ENCODE data around the gene FRRS1.

The FRRS1 gene

DNA sequence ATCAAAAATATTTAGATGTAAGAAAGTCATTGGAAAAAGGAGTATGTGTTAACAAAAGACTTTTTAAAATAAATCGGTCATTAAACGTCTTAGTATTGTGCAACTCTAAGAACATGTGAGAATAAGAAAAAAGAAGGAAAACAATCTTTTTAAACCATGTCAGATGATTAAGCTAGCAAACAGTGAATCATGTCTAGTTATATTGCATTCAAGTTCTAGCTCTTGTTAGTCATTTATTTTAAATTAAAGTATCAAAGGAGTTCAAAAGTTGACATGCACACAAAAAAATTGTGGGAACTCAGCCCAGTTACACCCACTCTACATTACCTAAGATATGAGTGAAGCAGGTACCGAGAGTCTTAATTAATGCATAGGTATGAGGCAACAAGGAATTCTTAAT lies 9.8 kb downstream of the FRRS1 start:
- Histone ChIP-seq H3K36me3 (ENCODE audit: control insufficient read depth in 2 of 2, insufficient read depth in 1 of 2, low read length in 2 of 2) (no peaks in the 10 kb centered on the region), H3K4me3 (ENCODE audit: low read depth, low read length) (no peak overlapping the region), H3K4me1 (ENCODE audit: control insufficient read depth, insufficient read depth, low read length) (no peaks in the 10 kb centered on the region), H3K27ac (ENCODE audit: extremely low read depth, low read depth, low read length) (no peak overlapping the region), H3K9me3 (ENCODE audit: control insufficient read depth, insufficient read depth, low read depth, low read length) (no peaks in the 10 kb centered on the region)
- TF ChIP-seq ZNF138 (tag by site-specific recombination; IDR thresholded peaks at IDR 0.05; ENCODE audit: borderline replicate concordance) (no peak), PRDM1 (tag by site-specific recombination; IDR thresholded peaks at IDR 0.05) (no peak), ZNF473 (tag by site-specific recombination; IDR thresholded peaks at IDR 0.05) (no peak), ZNF623 (tag by site-specific recombination; IDR thresholded peaks at IDR 0.05) (no peak), ZNF433 (tag by site-specific recombination; IDR thresholded peaks at IDR 0.05; ENCODE audit: low read depth) (no peak), ZNF112 (tag by site-specific recombination; IDR thresholded peaks at IDR 0.05) (no peak), ZNF624 (tag by site-specific recombination; IDR thresholded peaks at IDR 0.05) (no peak), ZBTB48 (tag by site-specific recombination; IDR thresholded peaks at IDR 0.05) (no peak), ZNF114 (tag by site-specific recombination; IDR thresholded peaks at IDR 0.05) (no peak), ZFP3 (tag by site-specific recombination; IDR thresholded peaks at IDR 0.05; ENCODE audit: low read depth) (no peak), SP3 (tag by site-specific recombination; IDR thresholded peaks at IDR 0.05) (no peak), HOXD13 (CRISPR knock-in tag; IDR thresholded peaks at IDR 0.05; ENCODE audit: borderline replicate concordance) (no peak)
- TF ChIP-seq, protein P1, sequence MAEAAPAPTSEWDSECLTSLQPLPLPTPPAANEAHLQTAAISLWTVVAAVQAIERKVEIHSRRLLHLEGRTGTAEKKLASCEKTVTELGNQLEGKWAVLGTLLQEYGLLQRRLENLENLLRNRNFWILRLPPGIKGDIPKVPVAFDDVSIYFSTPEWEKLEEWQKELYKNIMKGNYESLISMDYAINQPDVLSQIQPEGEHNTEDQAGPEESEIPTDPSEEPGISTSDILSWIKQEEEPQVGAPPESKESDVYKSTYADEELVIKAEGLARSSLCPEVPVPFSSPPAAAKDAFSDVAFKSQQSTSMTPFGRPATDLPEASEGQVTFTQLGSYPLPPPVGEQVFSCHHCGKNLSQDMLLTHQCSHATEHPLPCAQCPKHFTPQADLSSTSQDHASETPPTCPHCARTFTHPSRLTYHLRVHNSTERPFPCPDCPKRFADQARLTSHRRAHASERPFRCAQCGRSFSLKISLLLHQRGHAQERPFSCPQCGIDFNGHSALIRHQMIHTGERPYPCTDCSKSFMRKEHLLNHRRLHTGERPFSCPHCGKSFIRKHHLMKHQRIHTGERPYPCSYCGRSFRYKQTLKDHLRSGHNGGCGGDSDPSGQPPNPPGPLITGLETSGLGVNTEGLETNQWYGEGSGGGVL (tag by site-specific recombination; IDR thresholded peaks at IDR 0.05): no peak
- TF ChIP-seq, protein P2, sequence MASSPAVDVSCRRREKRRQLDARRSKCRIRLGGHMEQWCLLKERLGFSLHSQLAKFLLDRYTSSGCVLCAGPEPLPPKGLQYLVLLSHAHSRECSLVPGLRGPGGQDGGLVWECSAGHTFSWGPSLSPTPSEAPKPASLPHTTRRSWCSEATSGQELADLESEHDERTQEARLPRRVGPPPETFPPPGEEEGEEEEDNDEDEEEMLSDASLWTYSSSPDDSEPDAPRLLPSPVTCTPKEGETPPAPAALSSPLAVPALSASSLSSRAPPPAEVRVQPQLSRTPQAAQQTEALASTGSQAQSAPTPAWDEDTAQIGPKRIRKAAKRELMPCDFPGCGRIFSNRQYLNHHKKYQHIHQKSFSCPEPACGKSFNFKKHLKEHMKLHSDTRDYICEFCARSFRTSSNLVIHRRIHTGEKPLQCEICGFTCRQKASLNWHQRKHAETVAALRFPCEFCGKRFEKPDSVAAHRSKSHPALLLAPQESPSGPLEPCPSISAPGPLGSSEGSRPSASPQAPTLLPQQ (tag by site-specific recombination; IDR thresholded peaks at IDR 0.05): no peak
- TF ChIP-seq, protein P3, sequence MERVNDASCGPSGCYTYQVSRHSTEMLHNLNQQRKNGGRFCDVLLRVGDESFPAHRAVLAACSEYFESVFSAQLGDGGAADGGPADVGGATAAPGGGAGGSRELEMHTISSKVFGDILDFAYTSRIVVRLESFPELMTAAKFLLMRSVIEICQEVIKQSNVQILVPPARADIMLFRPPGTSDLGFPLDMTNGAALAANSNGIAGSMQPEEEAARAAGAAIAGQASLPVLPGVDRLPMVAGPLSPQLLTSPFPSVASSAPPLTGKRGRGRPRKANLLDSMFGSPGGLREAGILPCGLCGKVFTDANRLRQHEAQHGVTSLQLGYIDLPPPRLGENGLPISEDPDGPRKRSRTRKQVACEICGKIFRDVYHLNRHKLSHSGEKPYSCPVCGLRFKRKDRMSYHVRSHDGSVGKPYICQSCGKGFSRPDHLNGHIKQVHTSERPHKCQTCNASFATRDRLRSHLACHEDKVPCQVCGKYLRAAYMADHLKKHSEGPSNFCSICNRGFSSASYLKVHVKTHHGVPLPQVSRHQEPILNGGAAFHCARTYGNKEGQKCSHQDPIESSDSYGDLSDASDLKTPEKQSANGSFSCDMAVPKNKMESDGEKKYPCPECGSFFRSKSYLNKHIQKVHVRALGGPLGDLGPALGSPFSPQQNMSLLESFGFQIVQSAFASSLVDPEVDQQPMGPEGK (tag by site-specific recombination; IDR thresholded peaks at IDR 0.05): no peak
- TF ChIP-seq, protein P4, sequence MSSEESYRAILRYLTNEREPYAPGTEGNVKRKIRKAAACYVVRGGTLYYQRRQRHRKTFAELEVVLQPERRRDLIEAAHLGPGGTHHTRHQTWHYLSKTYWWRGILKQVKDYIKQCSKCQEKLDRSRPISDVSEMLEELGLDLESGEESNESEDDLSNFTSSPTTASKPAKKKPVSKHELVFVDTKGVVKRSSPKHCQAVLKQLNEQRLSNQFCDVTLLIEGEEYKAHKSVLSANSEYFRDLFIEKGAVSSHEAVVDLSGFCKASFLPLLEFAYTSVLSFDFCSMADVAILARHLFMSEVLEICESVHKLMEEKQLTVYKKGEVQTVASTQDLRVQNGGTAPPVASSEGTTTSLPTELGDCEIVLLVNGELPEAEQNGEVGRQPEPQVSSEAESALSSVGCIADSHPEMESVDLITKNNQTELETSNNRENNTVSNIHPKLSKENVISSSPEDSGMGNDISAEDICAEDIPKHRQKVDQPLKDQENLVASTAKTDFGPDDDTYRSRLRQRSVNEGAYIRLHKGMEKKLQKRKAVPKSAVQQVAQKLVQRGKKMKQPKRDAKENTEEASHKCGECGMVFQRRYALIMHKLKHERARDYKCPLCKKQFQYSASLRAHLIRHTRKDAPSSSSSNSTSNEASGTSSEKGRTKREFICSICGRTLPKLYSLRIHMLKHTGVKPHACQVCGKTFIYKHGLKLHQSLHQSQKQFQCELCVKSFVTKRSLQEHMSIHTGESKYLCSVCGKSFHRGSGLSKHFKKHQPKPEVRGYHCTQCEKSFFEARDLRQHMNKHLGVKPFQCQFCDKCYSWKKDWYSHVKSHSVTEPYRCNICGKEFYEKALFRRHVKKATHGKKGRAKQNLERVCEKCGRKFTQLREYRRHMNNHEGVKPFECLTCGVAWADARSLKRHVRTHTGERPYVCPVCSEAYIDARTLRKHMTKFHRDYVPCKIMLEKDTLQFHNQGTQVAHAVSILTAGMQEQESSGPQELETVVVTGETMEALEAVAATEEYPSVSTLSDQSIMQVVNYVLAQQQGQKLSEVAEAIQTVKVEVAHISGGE (tag by site-specific recombination; conservative IDR thresholded peaks at IDR 0.05; ENCODE audit: low read depth): no peak
- TF ChIP-seq, protein P5, sequence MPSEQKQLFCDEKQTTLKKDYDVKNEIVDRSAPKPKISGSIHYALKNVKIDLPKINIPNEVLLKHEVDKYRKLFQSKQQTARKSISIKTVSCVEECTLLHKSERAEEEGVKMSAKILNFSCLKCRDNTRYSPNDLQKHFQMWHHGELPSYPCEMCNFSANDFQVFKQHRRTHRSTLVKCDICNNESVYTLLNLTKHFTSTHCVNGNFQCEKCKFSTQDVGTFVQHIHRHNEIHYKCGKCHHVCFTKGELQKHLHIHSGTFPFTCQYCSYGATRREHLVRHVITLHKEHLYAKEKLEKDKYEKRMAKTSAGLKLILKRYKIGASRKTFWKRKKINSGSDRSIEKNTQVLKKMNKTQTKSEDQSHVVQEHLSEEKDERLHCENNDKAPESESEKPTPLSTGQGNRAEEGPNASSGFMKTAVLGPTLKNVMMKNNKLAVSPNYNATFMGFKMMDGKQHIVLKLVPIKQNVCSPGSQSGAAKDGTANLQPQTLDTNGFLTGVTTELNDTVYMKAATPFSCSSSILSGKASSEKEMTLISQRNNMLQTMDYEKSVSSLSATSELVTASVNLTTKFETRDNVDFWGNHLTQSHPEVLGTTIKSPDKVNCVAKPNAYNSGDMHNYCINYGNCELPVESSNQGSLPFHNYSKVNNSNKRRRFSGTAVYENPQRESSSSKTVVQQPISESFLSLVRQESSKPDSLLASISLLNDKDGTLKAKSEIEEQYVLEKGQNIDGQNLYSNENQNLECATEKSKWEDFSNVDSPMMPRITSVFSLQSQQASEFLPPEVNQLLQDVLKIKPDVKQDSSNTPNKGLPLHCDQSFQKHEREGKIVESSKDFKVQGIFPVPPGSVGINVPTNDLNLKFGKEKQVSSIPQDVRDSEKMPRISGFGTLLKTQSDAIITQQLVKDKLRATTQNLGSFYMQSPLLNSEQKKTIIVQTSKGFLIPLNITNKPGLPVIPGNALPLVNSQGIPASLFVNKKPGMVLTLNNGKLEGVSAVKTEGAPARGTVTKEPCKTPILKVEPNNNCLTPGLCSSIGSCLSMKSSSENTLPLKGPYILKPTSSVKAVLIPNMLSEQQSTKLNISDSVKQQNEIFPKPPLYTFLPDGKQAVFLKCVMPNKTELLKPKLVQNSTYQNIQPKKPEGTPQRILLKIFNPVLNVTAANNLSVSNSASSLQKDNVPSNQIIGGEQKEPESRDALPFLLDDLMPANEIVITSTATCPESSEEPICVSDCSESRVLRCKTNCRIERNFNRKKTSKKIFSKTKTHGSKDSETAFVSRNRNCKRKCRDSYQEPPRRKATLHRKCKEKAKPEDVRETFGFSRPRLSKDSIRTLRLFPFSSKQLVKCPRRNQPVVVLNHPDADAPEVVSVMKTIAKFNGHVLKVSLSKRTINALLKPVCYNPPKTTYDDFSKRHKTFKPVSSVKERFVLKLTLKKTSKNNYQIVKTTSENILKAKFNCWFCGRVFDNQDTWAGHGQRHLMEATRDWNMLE (tag by site-specific recombination; conservative IDR thresholded peaks at IDR 0.05; ENCODE audit: low read depth): no peak
- TF ChIP-seq, protein P6, sequence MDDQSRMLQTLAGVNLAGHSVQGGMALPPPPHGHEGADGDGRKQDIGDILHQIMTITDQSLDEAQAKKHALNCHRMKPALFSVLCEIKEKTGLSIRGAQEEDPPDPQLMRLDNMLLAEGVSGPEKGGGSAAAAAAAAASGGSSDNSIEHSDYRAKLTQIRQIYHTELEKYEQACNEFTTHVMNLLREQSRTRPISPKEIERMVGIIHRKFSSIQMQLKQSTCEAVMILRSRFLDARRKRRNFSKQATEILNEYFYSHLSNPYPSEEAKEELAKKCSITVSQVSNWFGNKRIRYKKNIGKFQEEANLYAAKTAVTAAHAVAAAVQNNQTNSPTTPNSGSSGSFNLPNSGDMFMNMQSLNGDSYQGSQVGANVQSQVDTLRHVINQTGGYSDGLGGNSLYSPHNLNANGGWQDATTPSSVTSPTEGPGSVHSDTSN (CRISPR knock-in tag; IDR thresholded peaks at IDR 0.05): no peak
- TF ChIP-seq, protein P7, sequence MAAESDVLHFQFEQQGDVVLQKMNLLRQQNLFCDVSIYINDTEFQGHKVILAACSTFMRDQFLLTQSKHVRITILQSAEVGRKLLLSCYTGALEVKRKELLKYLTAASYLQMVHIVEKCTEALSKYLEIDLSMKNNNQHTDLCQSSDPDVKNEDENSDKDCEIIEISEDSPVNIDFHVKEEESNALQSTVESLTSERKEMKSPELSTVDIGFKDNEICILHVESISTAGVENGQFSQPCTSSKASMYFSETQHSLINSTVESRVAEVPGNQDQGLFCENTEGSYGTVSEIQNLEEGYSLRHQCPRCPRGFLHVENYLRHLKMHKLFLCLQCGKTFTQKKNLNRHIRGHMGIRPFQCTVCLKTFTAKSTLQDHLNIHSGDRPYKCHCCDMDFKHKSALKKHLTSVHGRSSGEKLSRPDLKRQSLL (tag by site-specific recombination; IDR thresholded peaks at IDR 0.05): no peak
- TF ChIP-seq, protein P8, sequence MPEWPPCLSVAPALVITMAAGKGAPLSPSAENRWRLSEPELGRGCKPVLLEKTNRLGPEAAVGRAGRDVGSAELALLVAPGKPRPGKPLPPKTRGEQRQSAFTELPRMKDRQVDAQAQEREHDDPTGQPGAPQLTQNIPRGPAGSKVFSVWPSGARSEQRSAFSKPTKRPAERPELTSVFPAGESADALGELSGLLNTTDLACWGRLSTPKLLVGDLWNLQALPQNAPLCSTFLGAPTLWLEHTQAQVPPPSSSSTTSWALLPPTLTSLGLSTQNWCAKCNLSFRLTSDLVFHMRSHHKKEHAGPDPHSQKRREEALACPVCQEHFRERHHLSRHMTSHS (tag by site-specific recombination; IDR thresholded peaks at IDR 0.05): no peak
- POLR2A ChIA-PET: no interaction called here
- CTCF ChIA-PET: no interaction called here

Data from HEK293 (cell line).